ENCODE measurements around the gene FABP6.

DNA sequence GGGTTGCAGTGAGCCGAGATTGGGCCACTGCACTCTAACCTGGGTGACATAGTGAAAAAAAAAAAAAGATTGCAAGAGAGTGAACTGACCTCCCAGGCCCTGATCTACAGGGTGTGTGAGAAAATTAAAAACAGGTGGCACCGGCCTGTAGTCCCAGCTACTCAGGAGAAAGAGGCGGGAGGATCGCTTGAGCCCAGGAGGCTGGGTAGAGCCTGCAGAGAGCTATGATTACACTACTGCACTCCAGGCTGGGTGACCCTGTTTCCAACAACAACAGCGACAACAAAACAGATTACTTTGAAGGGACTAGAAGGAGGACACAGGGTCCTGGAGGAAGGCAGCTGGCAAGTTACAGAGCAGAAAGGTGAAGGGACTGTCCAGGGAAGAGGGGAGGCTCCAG lies 42.2 kb upstream of the FABP6 start:
- TF ChIP-seq EZH2 (IDR thresholded peaks at IDR 0.05; ENCODE audit: borderline replicate concordance, low read depth, low read length, poor library complexity, severe bottlenecking): no peak
- TF ChIP-seq, protein P1, sequence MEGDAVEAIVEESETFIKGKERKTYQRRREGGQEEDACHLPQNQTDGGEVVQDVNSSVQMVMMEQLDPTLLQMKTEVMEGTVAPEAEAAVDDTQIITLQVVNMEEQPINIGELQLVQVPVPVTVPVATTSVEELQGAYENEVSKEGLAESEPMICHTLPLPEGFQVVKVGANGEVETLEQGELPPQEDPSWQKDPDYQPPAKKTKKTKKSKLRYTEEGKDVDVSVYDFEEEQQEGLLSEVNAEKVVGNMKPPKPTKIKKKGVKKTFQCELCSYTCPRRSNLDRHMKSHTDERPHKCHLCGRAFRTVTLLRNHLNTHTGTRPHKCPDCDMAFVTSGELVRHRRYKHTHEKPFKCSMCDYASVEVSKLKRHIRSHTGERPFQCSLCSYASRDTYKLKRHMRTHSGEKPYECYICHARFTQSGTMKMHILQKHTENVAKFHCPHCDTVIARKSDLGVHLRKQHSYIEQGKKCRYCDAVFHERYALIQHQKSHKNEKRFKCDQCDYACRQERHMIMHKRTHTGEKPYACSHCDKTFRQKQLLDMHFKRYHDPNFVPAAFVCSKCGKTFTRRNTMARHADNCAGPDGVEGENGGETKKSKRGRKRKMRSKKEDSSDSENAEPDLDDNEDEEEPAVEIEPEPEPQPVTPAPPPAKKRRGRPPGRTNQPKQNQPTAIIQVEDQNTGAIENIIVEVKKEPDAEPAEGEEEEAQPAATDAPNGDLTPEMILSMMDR (conservative IDR thresholded peaks at IDR 0.05; ENCODE audit: low read depth, low read length): no peak
